Trophoblast cell (in vitro differentiated cells and primary cell): ENCODE measurements around the gene FPR3.
"Not testable (repeated sequence)": the region's sequence is repeated elsewhere in the genome, so short reads cannot be mapped to it uniquely, and the experiment has no call there.

Source experiments
- DNase-seq, 2 donors: peaks; one replicate each; pipeline ENCODE4 v3.0.0-alpha.2; 2016
- H2AFZ ChIP-seq: 2 replicates; pipeline ENCODE4 v1.6.1; 2013; ENCODE audit warnings: low read length, moderate library complexity, mild to moderate bottlenecking; ENCODE audit not compliant: insufficient read depth, poor library complexity
- H2AK5ac ChIP-seq: 2 replicates; pipeline ENCODE4 v1.6.1; 2013; ENCODE audit warnings: mild to moderate bottlenecking, low read length
- H2BK120ac ChIP-seq: 2 replicates; pipeline ENCODE4 v1.6.1; 2013; ENCODE audit warnings: low read length, mild to moderate bottlenecking, moderate library complexity; ENCODE audit not compliant: insufficient read depth, poor library complexity
- H2BK12ac ChIP-seq: 2 replicates; pipeline ENCODE4 v1.6.1; 2013; ENCODE audit warnings: mild to moderate bottlenecking, low read length, moderate library complexity
- H2BK5ac ChIP-seq: 2 replicates; pipeline ENCODE4 v1.6.1; 2013; ENCODE audit warnings: low read length, low read depth, moderate library complexity, mild to moderate bottlenecking; ENCODE audit not compliant: poor library complexity
- H3K14ac ChIP-seq: 2 replicates; pipeline ENCODE4 v1.6.1; 2013; ENCODE audit warnings: mild to moderate bottlenecking, low read length
- H3K18ac ChIP-seq: 2 replicates; pipeline ENCODE4 v1.6.1; 2013; ENCODE audit warnings: mild to moderate bottlenecking, low read length
- H3K23ac ChIP-seq: 2 replicates; pipeline ENCODE4 v1.6.1; 2013; ENCODE audit warnings: low read length
- H3K27ac ChIP-seq: 2 replicates; pipeline ENCODE4 v1.5.1; 2013; ENCODE audit warnings: low read depth, mild to moderate bottlenecking, inconsistent platforms, low read length, moderate library complexity
- H3K27me3 ChIP-seq: 2 replicates; pipeline ENCODE4 v1.6.1; 2013; ENCODE audit warnings: inconsistent platforms, mild to moderate bottlenecking, low read length, moderate library complexity; ENCODE audit not compliant: insufficient read depth
- H3K36me3 ChIP-seq, 2 experiments: 1 replicate in 1 of 2; 2 replicates in 1 of 2; pipeline ENCODE4 v1.6.1; 2013; ENCODE audit warnings: low read length in 2 of 2, mild to moderate bottlenecking in 2 of 2, moderate library complexity in 1 of 2; ENCODE audit not compliant: insufficient read depth in 2 of 2, control insufficient read depth in 1 of 2
- H3K4ac ChIP-seq: 2 replicates; pipeline ENCODE4 v1.6.1; 2013; ENCODE audit warnings: low read depth, mild to moderate bottlenecking, low read length, moderate library complexity
- H3K4me1 ChIP-seq, 2 experiments: 1 replicate in 1 of 2; 2 replicates in 1 of 2; pipeline ENCODE4 v1.6.1; 2013; ENCODE audit warnings: low read length in 2 of 2, mild to moderate bottlenecking in 2 of 2, moderate library complexity in 1 of 2; ENCODE audit not compliant: insufficient read depth in 2 of 2, control insufficient read depth in 1 of 2
- H3K4me2 ChIP-seq: 2 replicates; pipeline ENCODE4 v1.6.1; 2013; ENCODE audit warnings: inconsistent platforms, mild to moderate bottlenecking, low read length, moderate library complexity
- H3K4me3 ChIP-seq: 2 replicates; pipeline ENCODE4 v1.5.1; 2013; ENCODE audit warnings: mild to moderate bottlenecking, low read depth, low read length, inconsistent platforms
- H3K79me1 ChIP-seq: one replicate; pipeline ENCODE4 v1.6.1; 2013; ENCODE audit warnings: low read length
- H3K79me2 ChIP-seq: 2 replicates; pipeline ENCODE4 v1.6.1; 2013; ENCODE audit warnings: low read length, mild to moderate bottlenecking; ENCODE audit not compliant: control insufficient read depth, insufficient read depth, poor library complexity
- H3K9ac ChIP-seq: 2 replicates; pipeline ENCODE4 v1.6.1; 2013; ENCODE audit warnings: mild to moderate bottlenecking, low read length
- H3K9me3 ChIP-seq: 2 replicates; pipeline ENCODE4 v1.6.1; 2013; ENCODE audit warnings: low read depth, mild to moderate bottlenecking, control low read depth, inconsistent platforms, low read length; ENCODE audit not compliant: insufficient read depth
- H4K12ac ChIP-seq: 2 replicates; pipeline ENCODE4 v1.6.1; 2013; ENCODE audit warnings: low read depth, mild to moderate bottlenecking, low read length, moderate library complexity
- H4K8ac ChIP-seq: 2 replicates; pipeline ENCODE4 v1.6.1; 2013; ENCODE audit warnings: low read depth, mild to moderate bottlenecking, low read length, moderate library complexity
- H4K91ac ChIP-seq: one replicate; pipeline ENCODE4 v1.6.1; 2013; ENCODE audit warnings: low read depth, mild to moderate bottlenecking, low read length, moderate library complexity
- WGBS: extraction: QIAGEN DNeasy Blood & Tissue Kit; methylation state at CpG from one replicate; pipeline ENCODE4 v1.1.7; 2013; ENCODE audit warnings: missing lambda C conversion rate; ENCODE audit not compliant: insufficient read length, insufficient coverage; ENCODE audit errors: extremely low coverage; 5-methylcytosine and 5-hydroxymethylcytosine counted together

FPR3 gene

GRCh38 chr19:51771376-51772130 is 23.4 kb upstream of the FPR3 start:
- no peaks in the 10 kb centered on the region for H3K4me1 ChIP-seq
- no peak overlapping the region for H4K91ac ChIP-seq
- H3K36me3 ChIP-seq: no peaks in the 10 kb centered on the region
- no peak overlapping the region for H3K9ac ChIP-seq
- H2AFZ ChIP-seq: no peak overlapping the region
- H2AK5ac ChIP-seq: no peak overlapping the region
- no peak overlapping the region for H4K12ac ChIP-seq
- peak in 1 of 2 donors; percentile 21 for DNase-seq
- H3K14ac ChIP-seq: no peak overlapping the region
- H3K27ac ChIP-seq: no peak overlapping the region
- H3K27me3 ChIP-seq: no peaks in the 10 kb centered on the region
- no CpG with 5 or more reads among the region's 10 CpGs for WGBS
- no peak overlapping the region for H3K23ac ChIP-seq
- H3K18ac ChIP-seq: no peak overlapping the region
- H3K79me2 ChIP-seq: no peaks in the 10 kb centered on the region
- no peak overlapping the region for H2BK12ac ChIP-seq
- H3K79me1 ChIP-seq: no peaks in the 10 kb centered on the region
- no peak overlapping the region for H4K8ac ChIP-seq
- H3K4me3 ChIP-seq: no peak overlapping the region
- H3K4me2 ChIP-seq: no peak overlapping the region
- H2BK120ac ChIP-seq: no peak overlapping the region
- no peaks in the 10 kb centered on the region for H3K9me3 ChIP-seq
- no peak overlapping the region for H2BK5ac ChIP-seq
- H3K4ac ChIP-seq: no peak overlapping the region

- no peak overlapping the region for H2BK5ac ChIP-seq
- no peak overlapping the region for H3K9ac ChIP-seq
- no peak overlapping the region for H3K23ac ChIP-seq
- DNase-seq: no peak
- H2BK120ac ChIP-seq: no peak overlapping the region
- no peak overlapping the region for H2BK12ac ChIP-seq
- no peaks in the 10 kb centered on the region for H3K79me2 ChIP-seq
- no peak overlapping the region for H3K18ac ChIP-seq
- no peaks in the 10 kb centered on the region for H3K79me1 ChIP-seq
- H2AK5ac ChIP-seq: no peak overlapping the region
- no peaks in the 10 kb centered on the region for H3K4me1 ChIP-seq
- H3K4ac ChIP-seq: no peak overlapping the region
- peaks cover 2% of the 10 kb centered on the region for H3K9me3 ChIP-seq
- no peak overlapping the region for H3K4me3 ChIP-seq
- no peaks in the 10 kb centered on the region for H3K27me3 ChIP-seq
- no peak overlapping the region for H3K4me2 ChIP-seq
- no peak overlapping the region for H3K14ac ChIP-seq
- no peak overlapping the region for H3K27ac ChIP-seq
- H4K91ac ChIP-seq: no peak overlapping the region
- no peaks in the 10 kb centered on the region for H3K36me3 ChIP-seq
- no peak overlapping the region for H4K12ac ChIP-seq
- no CpG with 5 or more reads among the region's 6 CpGs for WGBS
- H4K8ac ChIP-seq: no peak overlapping the region
- no peak overlapping the region for H2AFZ ChIP-seq
Observed at GRCh38 chr19:51772977-51773376, 22.0 kb upstream of the FPR3 start.

- not testable (repeated sequence) for H2BK120ac ChIP-seq
Observed at GRCh38 chr19:51776561-51776960, 18.4 kb upstream of the FPR3 start.

GRCh38 chr19:51777570-51778462 is 17.1 kb upstream of the FPR3 start:
- no peak overlapping the region for H4K12ac ChIP-seq
- DNase-seq: peak; percentile 73 to 94
- H3K4me1 ChIP-seq: no peaks in the 10 kb centered on the region
- peak overlapping the region; percentile 45 for H2AFZ ChIP-seq
- peak overlapping the region; percentile 59 for H4K91ac ChIP-seq
- H2BK12ac ChIP-seq: peak overlapping the region; percentile 81
- H3K36me3 ChIP-seq: no peaks in the 10 kb centered on the region
- H3K4me2 ChIP-seq: no peak overlapping the region
- H3K14ac ChIP-seq: peak overlapping the region; percentile 77
- no peaks in the 10 kb centered on the region for H3K79me2 ChIP-seq
- no peaks in the 10 kb centered on the region for H3K27me3 ChIP-seq
- H2BK5ac ChIP-seq: peak overlapping the region; percentile 31
- H2BK120ac ChIP-seq: peak overlapping the region; percentile 69
- no peak overlapping the region for H3K4me3 ChIP-seq
- no peak overlapping the region for H3K18ac ChIP-seq
- peak overlapping the region; percentile 83 for H4K8ac ChIP-seq
- peaks cover 5% of the 10 kb centered on the region for H3K79me1 ChIP-seq
- H3K23ac ChIP-seq: no peak overlapping the region
- no CpG with 5 or more reads among the region's 23 CpGs for WGBS
- H3K9ac ChIP-seq: no peak overlapping the region
- H3K9me3 ChIP-seq: peaks cover 2% of the 10 kb centered on the region
- H3K4ac ChIP-seq: no peak overlapping the region
- H2AK5ac ChIP-seq: no peak overlapping the region
- no peak overlapping the region for H3K27ac ChIP-seq

More at GRCh38 chr19:51776561-51776960, 18.4 kb upstream of the FPR3 start:
- H3K36me3 ChIP-seq, H2BK12ac ChIP-seq, H4K12ac ChIP-seq, H2BK5ac ChIP-seq, H3K4me2 ChIP-seq, H3K4me3 ChIP-seq, H3K9me3 ChIP-seq, H2AK5ac ChIP-seq, H3K14ac ChIP-seq, DNase-seq, H3K27ac ChIP-seq, H3K79me1 ChIP-seq, H3K4me1 ChIP-seq, H3K79me2 ChIP-seq, H3K27me3 ChIP-seq, H4K8ac ChIP-seq, H3K4ac ChIP-seq, H3K23ac ChIP-seq, H2AFZ ChIP-seq, H3K9ac ChIP-seq, H3K18ac ChIP-seq, H4K91ac ChIP-seq: not testable (repeated sequence)
- WGBS: no CpG with 5 or more reads among the region's 1 CpG
